Motor neuron (in vitro differentiated cells): ENCODE measurements around the gene CCL24. TPM values are rescaled to one million over a fixed set of nuclear protein-coding genes. Genes with fewer than 3 reads are reported as not detected.
"Not testable (repeated sequence)": the region's sequence is repeated elsewhere in the genome, so short reads cannot be mapped to it uniquely, and the experiment has no call there.

Experiments
- ATAC-seq, 8 experiments: fragments of 200-7000 bp; cut with Tn5 transposase; replicated peaks in 6 of 8; 2 replicates each; pipeline ENCODE4 v1.8.0; 2021; ENCODE audit warnings: mild to moderate bottlenecking in 8 of 8, moderate library complexity in 8 of 8
- H3K27ac ChIP-seq, 2 donors: fragments of 250-450 bp; sonication (Bioruptor Pico); 2 replicates each; pipeline ENCODE4 v1.9.0; 2021; ENCODE audit warnings: antibody characterized with exemption in 2 of 2, mild to moderate bottlenecking in 2 of 2, moderate library complexity in 1 of 2
- H3K4me1 ChIP-seq, 2 donors: fragments of 250-450 bp; sonication (Bioruptor Pico); replicated peaks in 1 of 2; 2 replicates each; pipeline ENCODE4 v1.6.1; 2021; ENCODE audit warnings: antibody characterized with exemption in 2 of 2, mild to moderate bottlenecking in 2 of 2, moderate library complexity in 1 of 2
- H3K4me3 ChIP-seq, 5 donors: fragments of 250-450 bp; sonication (Bioruptor Pico); 2 replicates each; pipeline ENCODE4 v1.9.0; 2021; ENCODE audit warnings: antibody characterized with exemption in 5 of 5, mild to moderate bottlenecking in 5 of 5, moderate library complexity in 4 of 5
- WGBS, 10 experiments: fragments of 450-650 bp; shearing (Covaris generic); methylation state at CpG; one replicate each; pipeline ENCODE4 v1.0.0; 2022; 5-methylcytosine and 5-hydroxymethylcytosine counted together
- in situ Hi-C, 9 experiments: fragments of 400-800 bp; cut with MboI; loops; one replicate each; pipeline ENCODE4 v1.15.0; 2021; ENCODE audit warnings: low sequenced_read_pairs in 9 of 9, low pct_unique_long_range_greater_than_20kb in 2 of 9; ENCODE audit not compliant: unreplicated experiment in 9 of 9
- total RNA-seq, 8 experiments: library from RNA; unstranded; fragments of 300-600 nt; gene quantifications; 2 replicates each; pipeline versions ENCODE4 v1.2.3 to v1.2.4, GENCODE V29; 2022

Gene CCL24
- total RNA-seq, 8 experiments from 2014 or later, result not detected

DNA sequence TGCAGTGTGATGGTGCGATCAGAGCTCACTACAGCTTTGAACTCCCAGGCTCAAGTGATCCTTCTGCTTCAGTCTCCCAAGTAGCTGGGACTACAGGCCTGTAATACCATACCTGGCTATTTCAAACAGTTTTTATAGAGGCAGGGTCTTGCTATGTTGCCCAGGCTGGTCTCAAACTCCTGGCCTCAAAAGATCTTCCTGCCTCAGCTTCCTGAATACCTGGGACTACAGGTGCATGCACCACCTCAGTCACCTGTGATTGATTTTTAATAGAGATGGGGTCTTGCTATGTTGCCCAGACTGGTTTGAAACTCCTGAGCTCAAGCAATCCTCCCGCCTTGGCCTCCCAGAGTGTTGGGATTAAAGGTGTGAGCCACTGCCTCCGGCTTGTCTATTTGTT lies 26.4 kb upstream of the CCL24 start:
- WGBS, 10 experiments, result 75 to 92% (median 90%) methylated on average over 1 to 3 of the region's 3 CpGs; no CpG with 5 or more reads in 4 of the 10 experiments
- H3K27ac ChIP-seq, result no peak overlapping the region
- no peak overlapping the region for H3K4me3 ChIP-seq
- in situ Hi-C loops, result no loop called here
- no peak for ATAC-seq
- H3K4me1 ChIP-seq, result no peaks in the 10 kb centered on the region

GRCh38 chr7:75838281-75838930 lies 24.8 kb upstream of the CCL24 start:
- H3K4me1 ChIP-seq, in situ Hi-C loops: not testable (repeated sequence)
- WGBS, 10 experiments, result 74 to 100% (median 84%) methylated on average over 1 to 13 of the region's 14 CpGs

GRCh38 chr7:75836798-75837197 lies 23.2 kb upstream of the CCL24 start:
- Histone ChIP-seq H3K27ac (no peak overlapping the region), H3K4me1 (no peaks in the 10 kb centered on the region), H3K4me3 (no peak overlapping the region)
- WGBS, 10 experiments, result 40 to 100% (median 87%) methylated on average over 1 to 7 of the region's 7 CpGs; no CpG with 5 or more reads in 2 of the 10 experiments
- ATAC-seq, result no peak
- in situ Hi-C loops, result no loop called here

More at GRCh38 chr7:75838281-75838930, 24.8 kb upstream of the CCL24 start:
- H3K4me3 ChIP-seq, ATAC-seq, H3K27ac ChIP-seq: not testable (repeated sequence)

GRCh38 chr7:75835688-75836285 lies 22.2 kb upstream of the CCL24 start:
- 71 to 100% (median 83%) methylated on average over 1 to 19 of the region's 29 CpGs; no CpG with 5 or more reads in 2 of the 10 experiments for WGBS, 10 experiments
- no peak for ATAC-seq
- H3K4me1 ChIP-seq, result no peaks in the 10 kb centered on the region
- H3K27ac ChIP-seq, result no peak overlapping the region
- in situ Hi-C loops, result no loop called here
- no peak overlapping the region for H3K4me3 ChIP-seq

GRCh38 chr7:75833662-75834061 lies 20.1 kb upstream of the CCL24 start:
- no CpG with 5 or more reads among the region's 6 CpGs for WGBS, 10 experiments
- H3K27ac ChIP-seq, H3K4me1 ChIP-seq, in situ Hi-C loops, H3K4me3 ChIP-seq: not testable (repeated sequence)
- ATAC-seq, result peak in 1 of 8 experiments; percentile 60

DNA sequence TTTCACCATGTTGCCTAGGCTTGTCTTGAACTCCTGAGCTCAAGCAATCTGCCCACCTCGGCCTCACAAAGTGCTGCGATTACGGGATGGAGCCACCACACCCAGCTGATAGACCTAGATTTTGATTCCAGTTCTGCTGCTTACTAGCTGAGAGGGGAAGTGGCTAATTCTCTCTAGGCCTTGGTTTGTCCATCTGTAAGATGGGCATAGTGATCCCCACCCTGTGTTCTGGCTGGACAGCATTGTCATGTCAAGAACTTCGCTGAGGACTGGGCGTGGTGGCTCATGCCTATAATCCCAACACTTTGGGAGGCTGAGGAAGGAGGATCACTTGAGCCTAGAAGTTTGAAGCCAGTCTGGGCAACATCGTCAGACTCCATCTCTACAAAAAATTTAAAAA lies 17.4 kb upstream of the CCL24 start:
- in situ Hi-C loops, result no loop called here

DNA sequence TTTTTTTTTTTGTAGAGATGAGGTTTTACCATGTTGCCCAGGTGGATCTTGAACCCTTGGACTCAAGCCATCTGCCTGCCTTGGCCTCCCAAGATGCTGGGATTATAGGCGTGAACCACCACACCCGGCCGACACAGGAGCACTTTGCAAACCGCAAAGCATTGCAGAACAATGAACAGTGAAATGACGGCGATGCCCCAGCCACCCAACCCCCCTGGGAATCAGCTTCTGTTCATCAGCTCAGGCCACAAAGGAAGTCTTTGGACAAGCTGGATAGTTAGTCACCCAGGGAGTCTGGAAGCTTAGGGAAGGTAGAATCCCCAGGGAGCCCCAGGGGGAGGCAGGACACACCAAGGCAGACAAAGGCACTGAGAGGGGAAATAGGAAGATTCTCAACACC lies 16.1 kb upstream of the CCL24 start:
- H3K4me3 ChIP-seq, H3K27ac ChIP-seq, in situ Hi-C loops, H3K4me1 ChIP-seq: not testable (repeated sequence)
- peak in 3 of 8 experiments; percentile 22 to 87 (median 73) for ATAC-seq
- WGBS, 10 experiments, result 20 to 83% methylated on average over 1 of the region's 6 CpGs; no CpG with 5 or more reads in 8 of the 10 experiments

More for the DNA sequence above, 17.4 kb upstream of the CCL24 start:
- H3K4me3 ChIP-seq, result no peak overlapping the region
- H3K4me1 ChIP-seq, result no peaks in the 10 kb centered on the region
- ATAC-seq, result no peak
- WGBS, 10 experiments, result 0 to 100% (median 87%) methylated on average over 1 to 6 of the region's 6 CpGs; no CpG with 5 or more reads in 3 of the 10 experiments
- H3K27ac ChIP-seq, result no peak overlapping the region

GRCh38 chr7:75823198-75823910 lies 9.7 kb upstream of the CCL24 start:
- in situ Hi-C loops, result no loop called here
- Histone ChIP-seq H3K4me1 (no peaks in the 10 kb centered on the region), H3K4me3 (no peak overlapping the region), H3K27ac (no peak overlapping the region)
- 0 to 80% (median 35%) methylated on average over 1 to 2 of the region's 9 CpGs; no CpG with 5 or more reads in 4 of the 10 experiments for WGBS, 10 experiments
- ATAC-seq, result no peak

GRCh38 chr7:75820688-75821087 lies 7.1 kb upstream of the CCL24 start:
- ATAC-seq, result no peak
- Histone ChIP-seq H3K27ac (no peak overlapping the region), H3K4me3 (no peak overlapping the region), H3K4me1 (no peaks in the 10 kb centered on the region)
- 43 to 55% (median 50%) methylated on average over 1 of the region's 1 CpG; no CpG with 5 or more reads in 7 of the 10 experiments for WGBS, 10 experiments
- in situ Hi-C loops, result no loop called here

GRCh38 chr7:75819711-75820110 lies 6.1 kb upstream of the CCL24 start:
- Histone ChIP-seq H3K4me3 (no peak overlapping the region), H3K4me1 (no peaks in the 10 kb centered on the region), H3K27ac (no peak overlapping the region)
- no peak for ATAC-seq
- in situ Hi-C loops, result no loop called here
- 33 to 73% (median 56%) methylated on average over 2 of the region's 2 CpGs; no CpG with 5 or more reads in 4 of the 10 experiments for WGBS, 10 experiments

- WGBS, 10 experiments, result 10 to 100% (median 88%) methylated on average over 1 to 4 of the region's 5 CpGs; no CpG with 5 or more reads in 5 of the 10 experiments
- Histone ChIP-seq H3K4me1 (no peaks in the 10 kb centered on the region), H3K4me3 (no peak overlapping the region), H3K27ac (no peak overlapping the region)
- in situ Hi-C loops, result no loop called here
- ATAC-seq, result no peak
Observed at GRCh38 chr7:75818472-75818871, 4.9 kb upstream of the CCL24 start.

DNA sequence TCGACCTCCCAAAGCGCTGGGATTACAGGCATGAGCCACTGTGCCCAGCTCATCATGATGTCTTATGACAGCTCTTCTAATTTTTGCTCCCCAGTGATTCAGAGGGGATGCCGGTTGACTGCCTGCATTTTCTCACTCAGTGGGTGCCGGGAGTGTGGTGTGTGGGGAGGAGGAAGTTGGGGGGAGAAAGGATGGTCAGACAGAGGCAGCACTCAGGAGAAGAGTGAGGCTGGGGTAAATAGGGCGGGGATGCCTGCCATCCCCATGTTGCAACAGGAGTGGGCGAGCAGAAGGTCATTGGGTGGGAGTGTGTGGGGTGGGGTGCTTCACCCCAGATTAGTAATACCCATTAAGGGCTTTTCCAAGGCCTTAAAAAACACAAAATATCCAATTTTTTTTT lies 3.5 kb upstream of the CCL24 start:
- H3K27ac ChIP-seq, result no peak overlapping the region
- no peak for ATAC-seq
- no peaks in the 10 kb centered on the region for H3K4me1 ChIP-seq
- H3K4me3 ChIP-seq, result no peak overlapping the region
- in situ Hi-C loops, result no loop called here
- WGBS, 10 experiments, result 44 to 78% (median 66%) methylated on average over 1 to 3 of the region's 6 CpGs; no CpG with 5 or more reads in 4 of the 10 experiments

DNA sequence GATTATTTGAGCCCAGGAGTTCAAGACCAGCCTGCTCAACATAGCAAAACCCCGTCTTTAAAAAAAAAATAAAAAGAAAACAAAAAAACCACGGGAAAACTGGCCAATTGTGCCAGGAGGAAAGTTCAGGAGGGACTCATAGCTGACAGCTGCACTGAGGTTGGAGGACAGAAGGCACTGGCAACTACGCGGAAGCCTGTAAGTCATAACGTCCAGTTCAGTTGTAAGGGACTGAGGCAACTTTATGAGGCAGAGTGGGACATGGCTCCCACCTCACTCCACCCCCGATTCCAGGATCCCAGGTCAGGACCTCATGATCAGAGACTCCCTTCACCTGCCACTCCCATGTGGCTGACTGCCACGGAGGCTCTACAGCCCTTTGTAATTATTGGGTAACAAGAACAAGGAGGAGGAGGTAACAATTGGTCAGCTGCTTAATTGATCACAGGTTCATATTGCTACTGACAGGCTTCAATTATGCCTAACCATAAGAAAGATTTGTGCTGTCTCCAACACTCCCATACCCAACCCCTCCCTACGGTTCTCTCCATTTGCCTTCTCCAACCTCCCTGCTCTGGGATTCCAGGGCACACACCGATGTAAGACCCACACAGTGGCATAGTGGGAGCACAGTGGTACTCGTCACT lies 1.9 kb upstream of the CCL24 start:
- Histone ChIP-seq H3K4me3 (no peak overlapping the region), H3K4me1 (no peaks in the 10 kb centered on the region), H3K27ac (no peak overlapping the region)
- WGBS, 10 experiments, result 23 to 100% (median 70%) methylated on average over 1 to 8 of the region's 10 CpGs; no CpG with 5 or more reads in 1 of the 10 experiments
- in situ Hi-C loops, result no loop called here
- ATAC-seq, result peak in 2 of 8 experiments; percentile 62 to 81
